Left ventricle myocardium inferior (tissue), 1 donor: Measurements from ENCODE around the gene NRXN3. TPM values are rescaled to one million over a fixed set of nuclear protein-coding genes. Genes with fewer than 3 reads are reported as not detected.

Source experiments
- DNase-seq: peaks from one replicate; pipeline ENCODE4 v3.0.0-alpha.2; 2020
- H3K27ac ChIP-seq: fragments of 200-600 bp; replicated peaks from 2 replicates; pipeline ENCODE4 v1.8.0; 2021
- H3K27me3 ChIP-seq: fragments of 200-600 bp; 2 replicates; pipeline ENCODE4 v1.8.0; 2021; ENCODE audit warnings: low read depth
- H3K36me3 ChIP-seq: fragments of 200-600 bp; 2 replicates; pipeline ENCODE4 v1.8.0; 2021
- H3K4me1 ChIP-seq: fragments of 200-600 bp; 2 replicates; pipeline ENCODE4 v1.8.0; 2021
- H3K4me3 ChIP-seq: fragments of 200-600 bp; 2 replicates; pipeline ENCODE4 v1.8.0; 2021; ENCODE audit warnings: mild to moderate bottlenecking, moderate library complexity
- H3K9me3 ChIP-seq: fragments of 200-600 bp; replicated peaks from 2 replicates; pipeline ENCODE4 v1.8.0; 2021
- CTCF ChIP-seq: fragments of 200-600 bp; IDR thresholded peaks from 2 replicates; pipeline ENCODE4 v1.8.0; 2021; ENCODE audit warnings: antibody characterized with exemption, mild to moderate bottlenecking, borderline replicate concordance
- intact Hi-C: fragments of 100-400 bp; cut with micrococcal nuclease; formaldehyde crosslinking; loops from one replicate; pipeline ENCODE4 v1.11.0; 2022
- total RNA-seq: library from RNA; stranded (reverse); fragmentation: NEBNext Ultra II Directional; extraction: Animal tissue kit (Norgen Biotek cat#: 25700); gene quantifications from one replicate; pipeline ENCODE4 v1.2.1, GENCODE V29; 2021
- donor health status: DM: no; HTN: yes; CAD: no; lungs with severe emphysema.

The NRXN3 gene
- total RNA-seq, 1 donor from 2014 or later = 1.2 TPM

DNA sequence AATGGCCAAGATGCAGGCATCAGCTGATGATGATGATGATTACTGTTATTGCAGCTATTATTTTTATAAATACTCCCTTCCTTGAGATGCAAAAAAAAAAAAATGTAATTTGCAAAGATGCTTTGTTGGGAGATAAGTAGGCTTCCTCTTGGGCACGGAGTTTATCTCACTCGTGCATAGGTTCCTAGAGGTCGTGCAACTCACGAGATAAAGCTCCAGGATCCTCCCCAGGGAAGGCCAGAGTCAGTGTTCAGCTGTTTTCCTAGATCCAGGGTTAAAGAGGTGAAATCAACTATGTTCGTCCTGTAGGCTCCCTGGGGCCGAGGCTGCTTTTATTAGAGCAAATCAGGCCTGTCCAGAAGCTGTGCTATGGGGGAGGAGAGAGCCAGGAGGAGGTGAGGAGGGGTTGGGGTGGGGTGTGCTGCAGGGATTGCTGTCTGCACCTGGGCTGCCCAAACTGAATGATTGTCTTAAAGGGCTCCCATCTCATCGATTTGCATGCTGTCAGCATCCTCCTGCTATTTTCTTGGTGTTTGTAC lies 270.3 kb downstream of the NRXN3 start:
- H3K4me3 ChIP-seq = no peak overlapping the region
- DNase-seq = no peak
- intact Hi-C loops = no loop called here
- H3K9me3 ChIP-seq = peaks cover 4% of the 10 kb centered on the region
- H3K36me3 ChIP-seq = no peaks in the 10 kb centered on the region
- TF ChIP-seq CTCF = no peak
- no peaks in the 10 kb centered on the region for H3K4me1 ChIP-seq
- H3K27me3 ChIP-seq = peaks cover 40% of the 10 kb centered on the region
- H3K27ac ChIP-seq = no peak overlapping the region

GRCh38 chr14:78443834-78444233 lies 273.7 kb downstream of the NRXN3 start:
- H3K4me3 ChIP-seq = no peak overlapping the region
- intact Hi-C loops = no loop called here
- peaks cover 21% of the 10 kb centered on the region for H3K27me3 ChIP-seq
- TF ChIP-seq CTCF = no peak
- H3K36me3 ChIP-seq = no peaks in the 10 kb centered on the region
- peaks cover 4% of the 10 kb centered on the region for H3K9me3 ChIP-seq
- DNase-seq = no peak
- H3K27ac ChIP-seq = no peak overlapping the region
- no peaks in the 10 kb centered on the region for H3K4me1 ChIP-seq

DNA sequence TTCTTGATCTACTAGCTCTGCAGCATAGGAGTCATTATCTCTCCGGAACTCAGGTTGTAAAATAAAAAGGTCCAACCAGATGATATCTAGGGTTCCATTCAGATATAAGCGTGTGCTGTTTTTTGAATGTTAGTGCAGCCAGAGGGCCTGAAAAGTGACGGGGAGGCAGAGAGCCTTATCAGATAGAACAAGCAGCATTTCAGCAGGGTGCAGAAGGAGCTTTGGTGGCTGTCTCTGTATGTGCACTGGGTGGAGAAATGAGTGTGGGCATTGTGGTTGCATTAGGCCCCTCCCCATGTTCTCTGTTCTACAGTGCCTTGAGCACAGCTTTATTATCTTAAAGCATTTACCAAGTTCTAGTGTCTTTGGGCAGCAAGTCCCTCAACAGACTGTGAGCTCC lies 275.1 kb downstream of the NRXN3 start:
- DNase-seq = no peak
- Histone ChIP-seq H3K27me3 (peaks cover 8% of the 10 kb centered on the region), H3K36me3 (no peaks in the 10 kb centered on the region), H3K27ac (no peak overlapping the region), H3K4me1 (no peaks in the 10 kb centered on the region), H3K4me3 (no peak overlapping the region), H3K9me3 (peaks cover 4% of the 10 kb centered on the region)
- intact Hi-C loops = no loop called here
- TF ChIP-seq CTCF = no peak

DNA sequence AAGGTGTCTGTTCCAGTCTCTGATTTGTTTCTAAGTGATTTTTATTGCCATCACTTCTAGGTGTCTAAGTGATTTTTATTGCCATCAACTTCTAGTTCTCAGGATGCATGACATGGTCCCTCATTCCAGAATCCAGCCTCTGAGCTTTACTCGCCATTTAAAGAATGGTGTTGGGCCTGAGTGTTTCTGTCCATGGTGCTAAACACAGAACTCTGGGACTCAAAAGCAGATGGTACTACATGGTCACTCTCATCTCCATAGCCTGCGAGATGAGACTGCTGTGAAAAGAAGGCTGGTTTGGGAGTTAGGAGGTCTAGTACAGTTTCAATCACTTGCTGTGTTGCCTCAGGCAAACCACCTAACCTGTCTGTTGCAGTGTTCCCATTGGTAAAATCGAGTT lies 276.6 kb downstream of the NRXN3 start:
- no peaks in the 10 kb centered on the region for H3K27me3 ChIP-seq
- H3K9me3 ChIP-seq = peaks cover 4% of the 10 kb centered on the region
- no peak for TF ChIP-seq CTCF
- no peaks in the 10 kb centered on the region for H3K36me3 ChIP-seq
- no peak for DNase-seq
- H3K4me1 ChIP-seq = no peaks in the 10 kb centered on the region
- intact Hi-C loops = no loop called here
- H3K4me3 ChIP-seq = no peak overlapping the region
- no peak overlapping the region for H3K27ac ChIP-seq

DNA sequence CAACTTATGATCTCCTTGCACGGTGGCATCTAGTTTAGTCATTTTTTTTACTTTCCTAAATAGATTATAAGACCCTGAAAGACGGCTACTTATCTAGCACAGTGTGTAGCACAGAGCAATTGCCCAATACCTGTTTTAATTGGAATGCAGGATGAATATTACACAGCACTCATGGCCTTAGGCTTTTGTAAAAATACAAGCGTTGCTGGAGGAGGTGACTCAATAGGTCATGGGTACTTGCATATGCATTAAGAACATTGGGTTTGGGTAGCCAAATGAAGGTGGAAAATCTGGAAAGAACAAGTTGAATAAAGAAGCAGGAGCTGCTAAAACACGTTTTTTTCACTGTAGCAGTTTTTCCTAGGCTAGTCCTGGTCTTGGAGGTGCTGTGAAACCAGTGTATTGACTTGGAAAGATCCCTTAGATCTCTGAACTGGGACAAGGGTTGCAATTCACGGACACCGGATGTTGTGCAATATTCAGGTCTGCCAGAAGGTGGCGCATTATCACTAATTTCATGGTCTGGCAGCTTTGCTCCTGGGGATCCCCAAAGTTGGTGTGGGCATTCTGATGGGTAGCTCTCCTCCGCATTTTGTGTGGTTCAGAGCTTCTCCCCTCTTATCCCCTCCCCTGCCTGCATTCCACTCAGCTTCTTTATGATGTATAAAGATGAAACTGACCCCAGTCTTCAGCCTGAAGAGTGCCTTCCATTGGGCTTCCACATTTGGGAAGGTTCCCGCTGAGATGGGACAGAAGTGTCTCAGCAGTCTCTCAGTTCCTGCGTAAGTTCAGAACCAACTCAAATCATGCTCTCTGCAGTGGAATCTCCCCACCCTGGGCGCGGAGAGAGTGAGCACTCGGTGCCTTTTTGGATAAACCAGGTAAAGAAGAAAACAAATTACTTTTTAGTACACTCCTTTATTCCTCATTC lies 278.3 kb downstream of the NRXN3 start:
- peak; percentile 67 for TF ChIP-seq CTCF
- intact Hi-C loops = no loop called here
- H3K27ac ChIP-seq = no peak overlapping the region
- no peaks in the 10 kb centered on the region for H3K9me3 ChIP-seq
- no peak overlapping the region for H3K4me3 ChIP-seq
- H3K36me3 ChIP-seq = no peaks in the 10 kb centered on the region
- H3K27me3 ChIP-seq = no peaks in the 10 kb centered on the region
- no peak for DNase-seq
- no peaks in the 10 kb centered on the region for H3K4me1 ChIP-seq
